ENCODE results near the gene TCOF1.
A peak's percentile ranks its signal among the peaks of the same experiment; 100 is the strongest.
"Not testable (repeated sequence)": the region's sequence is repeated elsewhere in the genome, so short reads cannot be mapped to it uniquely, and the experiment has no call there.

TCOF1 gene

DNA sequence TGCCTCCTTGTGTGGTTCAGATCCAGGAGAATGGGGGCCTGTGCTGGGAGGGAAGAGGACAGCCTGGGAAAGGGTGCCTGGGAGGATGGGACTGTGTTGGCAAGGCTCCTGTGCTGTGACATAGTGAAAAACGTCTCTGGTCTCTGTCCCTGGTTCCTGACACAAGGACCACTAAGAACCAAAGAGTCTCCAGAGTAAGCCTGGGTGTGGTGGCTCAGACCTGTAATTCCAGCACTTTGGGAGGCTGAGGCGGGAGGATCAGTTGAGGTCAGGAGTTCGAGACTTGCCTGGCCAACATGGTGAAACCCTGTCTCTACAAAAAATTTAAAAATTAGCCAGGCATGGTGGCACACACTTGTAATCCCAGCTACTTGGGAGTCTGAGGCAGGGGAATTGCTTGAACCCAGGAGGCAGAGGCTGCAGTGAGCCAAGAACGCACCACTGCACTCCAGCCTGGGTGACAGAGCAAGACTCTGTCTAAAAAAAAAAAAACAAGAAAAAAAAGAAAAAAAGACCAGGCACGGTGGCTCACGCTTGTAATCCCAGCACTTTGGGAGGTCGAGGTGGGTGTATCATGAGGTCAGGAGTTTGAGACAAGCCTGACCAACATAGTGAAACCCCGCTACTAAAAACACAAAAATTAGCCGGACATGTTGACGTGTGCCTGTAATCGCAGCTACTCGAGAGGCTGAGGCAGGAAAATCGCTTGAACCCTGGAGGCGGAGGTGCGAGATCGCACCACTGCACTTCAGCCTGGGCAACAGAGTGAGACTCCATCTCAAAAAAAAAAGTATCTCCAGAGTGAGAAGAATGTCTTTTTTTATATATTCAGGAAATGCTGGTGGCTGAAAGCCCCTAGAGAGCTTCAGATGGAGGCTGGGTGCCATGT lies 56.6 kb downstream of the TCOF1 start:
- DNase-seq (ENCODE audit: low read depth in 1 of 2, low spot score in 1 of 2): not testable (repeated sequence)

DNA sequence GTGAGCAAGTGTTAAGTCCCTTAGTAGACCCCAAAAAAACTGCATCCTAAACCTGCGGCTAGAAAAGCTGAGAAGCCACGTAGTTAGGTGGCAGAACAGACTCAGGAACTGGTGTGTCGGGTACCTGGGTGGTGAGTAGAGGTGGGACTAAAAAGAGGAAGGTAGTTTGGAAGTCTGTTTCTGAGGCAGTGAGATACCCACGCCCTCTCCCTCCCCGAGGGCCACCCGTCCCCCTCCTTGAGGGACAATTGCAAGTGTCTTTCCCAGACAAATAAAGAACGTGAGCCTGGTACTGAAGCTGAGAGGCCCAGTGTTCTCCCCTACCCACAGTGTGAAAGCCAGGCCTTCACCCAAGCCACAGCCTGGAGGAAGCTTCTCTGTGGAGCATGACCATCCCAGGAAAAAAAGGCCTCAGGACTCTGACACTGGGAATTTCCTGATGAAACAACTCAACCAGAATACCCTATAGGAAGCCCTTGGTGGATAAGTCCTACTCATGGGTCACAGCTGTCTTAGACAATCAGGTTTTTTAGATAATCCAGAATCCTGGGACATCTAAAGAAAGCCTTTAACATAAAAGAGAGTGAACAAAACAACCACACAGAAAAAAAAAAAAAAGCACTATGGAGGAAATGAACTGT lies 62.3 kb downstream of the TCOF1 start:
- no peak for DNase-seq (ENCODE audit: low read depth in 1 of 2, low spot score in 1 of 2)

DNA sequence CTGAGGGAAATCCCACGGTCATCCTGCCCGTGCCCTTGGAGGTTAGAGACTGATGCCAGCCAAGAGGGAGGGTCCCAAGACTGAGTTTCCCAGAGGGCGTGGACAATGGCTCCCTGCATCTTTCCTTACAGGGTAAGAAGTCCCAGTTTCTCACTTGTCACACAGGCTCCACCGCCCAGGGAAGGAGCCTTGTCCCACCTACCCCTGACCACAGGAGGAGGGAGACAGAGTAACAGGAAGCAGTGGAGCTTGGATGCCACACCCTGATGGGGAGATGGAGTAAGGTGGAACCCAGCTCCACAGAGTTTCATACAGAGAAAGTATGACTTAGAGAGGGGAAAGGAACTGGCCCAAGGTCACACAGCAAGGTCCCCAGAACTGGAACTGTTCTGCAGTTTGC lies 64.6 kb downstream of the TCOF1 start:
- DNase-seq (ENCODE audit: low read depth in 1 of 2, low spot score in 1 of 2): no peak

DNA sequence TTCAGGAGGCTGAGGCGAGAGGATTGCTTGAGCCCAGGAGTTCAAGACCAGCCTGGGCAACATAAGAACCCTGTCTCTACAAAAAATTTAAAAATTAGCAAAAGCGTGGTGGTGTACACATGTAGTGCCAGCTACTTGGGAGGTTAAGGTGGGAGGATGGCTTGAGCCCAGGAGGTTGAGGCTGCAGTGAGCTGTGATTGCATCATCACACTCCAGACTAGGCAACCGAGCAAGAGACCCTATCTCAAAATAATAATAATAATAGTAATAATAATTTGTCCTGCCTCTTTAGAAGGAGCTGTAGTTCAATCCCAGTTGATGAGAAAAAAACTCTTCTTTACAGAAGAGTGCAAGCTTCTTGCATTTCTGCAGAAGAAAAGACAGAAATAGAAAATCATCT lies 65.3 kb downstream of the TCOF1 start:
- no peak for DNase-seq (ENCODE audit: low read depth in 1 of 2, low spot score in 1 of 2)

DNA sequence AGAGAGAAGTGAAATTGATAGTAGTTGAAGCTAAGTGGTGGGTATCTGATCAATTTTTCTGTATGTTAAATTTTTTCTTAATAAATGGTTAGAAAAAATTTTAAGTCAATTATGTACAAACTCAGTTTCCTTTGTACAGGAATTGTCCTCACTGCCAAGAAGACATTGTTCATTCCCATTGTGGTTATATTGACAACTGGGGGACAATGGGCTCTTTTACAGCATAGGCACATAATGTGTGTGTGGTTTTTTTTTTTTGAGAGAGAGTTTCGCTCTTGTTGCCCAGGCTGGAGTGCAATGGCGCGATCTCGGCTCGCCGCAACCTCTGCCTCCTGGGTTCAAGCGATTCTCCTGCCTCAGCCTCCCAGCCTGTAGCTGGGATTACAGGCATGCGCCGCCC lies 68.7 kb downstream of the TCOF1 start:
- DNase-seq (ENCODE audit: low read depth in 1 of 2, low spot score in 1 of 2): not testable (repeated sequence)

DNA sequence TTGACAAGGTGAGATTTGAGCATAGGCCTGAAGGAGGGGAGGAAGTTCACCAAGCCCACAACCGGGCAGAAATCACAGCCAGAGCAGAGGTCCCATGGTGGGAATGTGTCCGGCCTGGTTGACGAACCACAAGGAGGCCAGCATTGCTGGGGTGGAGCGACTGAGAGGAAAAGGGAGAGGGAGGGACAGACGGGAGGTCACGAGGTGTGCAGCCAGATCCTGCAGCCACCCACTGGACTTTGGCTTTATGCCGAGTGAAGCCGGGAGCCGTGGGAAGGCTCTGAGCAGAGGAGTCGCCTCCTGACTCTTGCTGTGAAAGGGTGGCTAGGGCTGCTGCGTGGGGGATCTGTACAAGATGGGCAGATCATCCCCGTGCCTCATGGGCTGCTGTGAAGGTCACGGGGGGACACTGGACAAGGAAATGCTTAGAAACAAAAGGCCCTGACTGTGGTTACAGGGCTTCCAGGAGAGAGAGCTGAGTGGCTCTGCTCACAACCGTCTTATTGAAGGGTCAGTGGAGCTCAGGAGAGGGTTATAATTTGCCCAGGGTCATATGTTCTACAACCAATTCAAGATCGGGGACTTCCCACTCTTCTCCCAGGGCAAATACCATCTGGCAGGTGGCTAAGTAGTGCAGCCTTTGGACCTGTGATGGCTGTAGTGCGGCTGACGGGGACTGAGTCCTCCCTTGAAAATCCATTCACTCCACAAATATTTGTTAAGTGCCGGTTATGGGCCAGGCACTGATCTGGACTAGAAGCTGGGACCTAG lies 70.8 kb downstream of the TCOF1 start:
- DNase-seq (ENCODE audit: low read depth in 1 of 2, low spot score in 1 of 2): no peak

DNA sequence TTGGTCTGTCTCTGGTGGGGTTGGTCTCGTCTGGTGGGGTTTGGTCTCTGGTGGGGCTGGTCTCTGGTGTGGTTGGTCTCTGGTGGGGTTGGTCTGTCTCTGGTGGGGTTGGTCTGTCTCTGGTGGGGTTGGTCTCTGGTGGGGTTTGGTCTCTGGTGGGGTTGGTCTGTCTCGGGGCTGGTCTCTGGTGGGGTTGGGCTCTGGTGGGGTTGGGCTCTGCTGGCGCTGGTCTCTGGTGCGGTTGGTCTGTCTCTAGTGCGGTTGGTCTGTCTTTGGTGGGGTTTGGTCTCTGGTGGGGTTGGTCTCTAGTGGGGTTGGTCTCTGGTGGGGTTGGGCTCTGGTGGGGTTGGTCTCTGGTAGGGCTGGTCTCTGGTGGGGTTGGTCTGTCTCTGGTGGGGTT lies 71.5 kb downstream of the TCOF1 start:
- DNase-seq (ENCODE audit: low read depth in 1 of 2, low spot score in 1 of 2): no peak

DNA sequence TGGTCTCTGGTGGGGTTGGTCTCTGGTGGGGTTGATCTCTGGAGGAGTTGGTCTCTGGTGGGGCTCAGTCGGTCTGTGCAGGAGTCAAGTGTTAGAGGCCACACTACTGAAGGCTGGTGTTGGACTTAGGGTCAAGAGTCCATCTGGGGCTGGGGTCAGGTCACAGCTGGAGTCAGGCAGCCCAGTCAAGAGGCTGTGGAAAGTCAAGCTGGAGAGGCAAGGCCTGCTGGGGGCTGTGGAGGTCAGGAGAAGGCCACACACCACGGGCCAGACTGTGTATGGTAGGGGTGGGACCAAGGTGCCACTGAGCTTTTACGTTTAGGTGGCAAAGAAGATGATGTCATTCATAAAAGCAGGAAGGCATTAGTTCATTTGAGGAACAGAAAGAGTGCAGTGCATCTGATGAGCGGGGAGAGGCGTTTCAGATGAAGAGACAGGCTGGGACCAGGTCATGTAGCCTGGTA lies 71.9 kb downstream of the TCOF1 start:
- DNase-seq (ENCODE audit: low read depth in 1 of 2, low spot score in 1 of 2): no peak

DNA sequence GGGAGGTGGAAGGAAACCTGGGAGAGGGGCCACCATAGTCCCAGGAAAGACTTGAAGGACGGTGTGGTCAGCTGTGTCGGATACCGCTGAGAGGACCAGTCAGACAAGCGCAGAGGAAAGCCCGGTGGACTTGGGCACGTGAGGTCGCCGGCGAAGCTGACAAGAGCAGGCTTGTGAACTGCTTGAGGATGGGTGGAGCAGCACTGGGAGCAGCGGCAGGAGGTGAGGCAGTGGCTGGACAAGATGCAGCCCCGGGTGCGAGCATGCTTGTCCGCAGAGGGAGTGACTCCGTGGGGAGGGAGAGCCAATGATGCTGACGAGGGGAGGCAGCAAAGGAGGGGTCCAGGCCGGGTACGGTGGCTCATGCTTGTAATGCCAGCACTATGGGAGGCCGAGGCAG lies 73.6 kb downstream of the TCOF1 start:
- no peak for DNase-seq (ENCODE audit: low read depth in 1 of 2, low spot score in 1 of 2)

DNA sequence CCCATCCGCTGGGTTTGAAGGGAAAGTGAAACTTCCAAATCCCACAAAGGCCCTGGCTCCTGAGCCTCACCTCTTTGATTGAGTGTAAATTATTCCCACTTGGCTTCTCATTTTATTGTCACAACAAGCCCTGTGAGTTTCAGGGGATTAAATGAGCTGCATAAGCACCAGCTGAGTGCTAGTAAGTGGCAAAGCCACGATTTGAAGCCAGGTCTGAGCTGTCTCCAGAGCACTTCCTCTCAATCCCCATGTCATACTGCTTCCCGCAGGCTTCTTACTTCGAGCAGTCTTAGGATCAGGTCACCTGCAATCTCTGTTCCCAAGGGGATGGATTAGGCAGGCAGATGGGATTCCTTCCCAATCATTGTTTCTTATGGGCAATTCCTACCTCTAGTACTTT lies 74.1 kb downstream of the TCOF1 start:
- DNase-seq (ENCODE audit: low read depth in 1 of 2, low spot score in 1 of 2): no peak

DNA sequence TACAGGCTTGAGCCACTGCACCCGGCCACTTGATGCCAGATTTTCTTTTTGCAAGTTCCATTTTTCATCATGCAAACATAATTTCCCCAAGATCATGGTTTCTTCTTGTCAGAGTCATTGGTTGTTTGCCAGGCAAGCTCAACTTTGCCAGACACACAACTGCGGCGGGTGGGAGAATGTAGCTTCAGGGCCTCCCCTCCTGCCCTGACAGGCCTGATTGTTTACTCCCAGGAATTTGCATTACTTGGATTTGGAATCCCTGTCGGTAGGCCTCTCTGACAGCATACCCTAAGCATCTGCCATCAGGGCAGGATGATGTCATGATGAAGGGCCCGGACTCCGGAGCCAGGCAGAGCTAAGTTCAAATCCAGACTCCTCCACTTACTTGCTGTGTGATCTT lies 77.0 kb downstream of the TCOF1 start:
- DNase-seq (ENCODE audit: low read depth in 1 of 2, low spot score in 1 of 2): no peak

DNA sequence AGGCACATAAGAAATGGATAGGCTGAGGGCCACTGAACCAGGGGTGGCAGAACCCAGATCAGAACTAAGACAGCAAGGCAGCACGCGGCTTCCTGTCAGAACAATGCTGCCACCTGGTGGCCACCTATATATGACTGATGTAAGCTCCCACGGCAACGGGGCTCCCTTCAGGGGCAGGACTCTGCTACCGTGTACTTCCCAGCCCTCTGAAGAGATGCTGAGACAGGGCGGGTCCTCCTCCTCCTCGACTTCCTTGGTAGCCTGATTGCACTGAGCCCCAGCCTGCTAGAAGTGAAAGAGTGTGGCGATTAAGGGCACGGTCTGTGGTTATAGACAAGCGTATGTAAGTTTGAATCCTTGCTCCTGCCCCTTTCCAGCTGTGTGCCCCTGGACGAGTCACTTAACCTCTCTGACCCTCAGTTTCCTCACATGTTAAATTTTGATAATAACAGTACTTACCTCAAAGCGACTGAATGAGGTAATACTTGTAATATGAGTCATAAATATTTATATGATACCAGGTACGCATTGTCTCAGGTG lies 78.7 kb downstream of the TCOF1 start:
- peak; percentile 76 to 84 for DNase-seq (ENCODE audit: low read depth in 1 of 2, low spot score in 1 of 2)

DNA sequence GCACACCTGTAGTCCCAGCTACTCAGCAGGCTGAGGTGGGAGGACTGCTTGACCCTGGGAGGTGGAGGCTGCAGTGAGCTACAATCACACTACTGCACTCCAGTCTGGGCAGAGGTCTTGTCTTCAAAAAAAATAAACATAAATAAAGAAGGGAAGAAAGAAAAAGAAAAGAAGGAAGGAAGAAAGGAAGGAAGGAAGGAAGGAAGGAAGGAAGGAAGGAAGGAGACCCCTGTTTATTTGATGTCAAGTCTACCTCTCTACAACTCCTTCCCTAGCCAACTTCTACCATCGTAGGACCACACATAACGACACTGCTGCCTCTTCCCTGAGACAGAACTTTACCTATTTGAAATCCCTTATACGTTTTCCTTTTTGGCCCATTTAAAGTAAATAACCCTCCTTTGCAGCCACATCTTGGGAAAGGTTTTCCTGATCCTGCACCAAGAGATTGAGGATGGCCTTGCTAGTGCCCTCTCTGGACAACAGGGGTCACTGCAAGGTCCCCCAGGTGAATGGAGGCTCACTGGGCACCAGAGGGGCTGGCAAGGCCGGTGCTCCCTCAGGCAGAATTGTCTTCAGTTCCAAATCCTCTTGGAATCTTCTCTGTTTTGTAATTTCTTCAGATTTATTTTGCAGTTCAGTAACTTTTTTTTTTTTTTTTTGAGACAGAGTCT lies 81.5 kb downstream of the TCOF1 start:
- no peak for DNase-seq (ENCODE audit: low read depth in 1 of 2, low spot score in 1 of 2)

DNA sequence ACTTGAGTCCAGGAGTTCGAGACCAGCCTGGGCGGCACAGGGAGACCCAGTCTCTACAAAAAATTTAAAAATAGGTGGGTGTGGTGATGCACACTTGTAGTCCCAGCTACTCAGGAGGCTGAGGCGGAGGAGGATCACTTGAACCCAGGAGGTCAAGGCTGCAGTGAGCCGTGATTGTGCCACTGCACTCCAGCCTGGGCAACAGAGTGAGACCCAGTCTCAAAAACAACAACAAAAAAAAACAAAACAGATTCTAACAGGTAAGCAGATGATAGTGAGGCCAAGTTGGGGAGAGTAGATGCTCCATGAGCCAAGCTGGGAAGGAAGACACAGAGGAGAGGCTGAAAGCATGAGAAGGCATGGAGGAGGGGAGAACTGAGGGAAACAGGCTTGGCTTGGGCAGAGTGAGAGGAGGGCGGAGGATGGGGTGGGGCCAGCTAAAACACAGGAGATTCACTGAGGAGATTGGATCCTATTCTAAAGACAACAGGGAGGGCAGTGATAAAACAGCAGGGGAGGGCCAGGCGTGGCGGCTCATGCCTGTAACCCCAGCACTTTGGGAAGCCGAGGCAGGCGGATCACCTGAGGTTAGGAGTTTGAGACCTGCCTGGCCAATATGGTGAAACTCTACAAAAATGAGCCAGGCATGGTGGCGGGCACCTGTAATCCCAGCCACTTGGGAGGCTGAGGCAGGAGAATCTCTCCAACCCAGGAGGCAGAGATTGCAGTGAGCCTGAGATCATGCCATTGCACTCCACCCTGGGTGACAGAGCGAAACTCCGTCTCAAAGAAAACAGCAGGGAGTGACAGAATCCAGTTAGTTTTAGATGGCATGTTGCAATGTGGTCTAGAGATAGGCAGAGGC lies 83.7 kb downstream of the TCOF1 start:
- DNase-seq (ENCODE audit: low read depth in 1 of 2, low spot score in 1 of 2): no peak

DNA sequence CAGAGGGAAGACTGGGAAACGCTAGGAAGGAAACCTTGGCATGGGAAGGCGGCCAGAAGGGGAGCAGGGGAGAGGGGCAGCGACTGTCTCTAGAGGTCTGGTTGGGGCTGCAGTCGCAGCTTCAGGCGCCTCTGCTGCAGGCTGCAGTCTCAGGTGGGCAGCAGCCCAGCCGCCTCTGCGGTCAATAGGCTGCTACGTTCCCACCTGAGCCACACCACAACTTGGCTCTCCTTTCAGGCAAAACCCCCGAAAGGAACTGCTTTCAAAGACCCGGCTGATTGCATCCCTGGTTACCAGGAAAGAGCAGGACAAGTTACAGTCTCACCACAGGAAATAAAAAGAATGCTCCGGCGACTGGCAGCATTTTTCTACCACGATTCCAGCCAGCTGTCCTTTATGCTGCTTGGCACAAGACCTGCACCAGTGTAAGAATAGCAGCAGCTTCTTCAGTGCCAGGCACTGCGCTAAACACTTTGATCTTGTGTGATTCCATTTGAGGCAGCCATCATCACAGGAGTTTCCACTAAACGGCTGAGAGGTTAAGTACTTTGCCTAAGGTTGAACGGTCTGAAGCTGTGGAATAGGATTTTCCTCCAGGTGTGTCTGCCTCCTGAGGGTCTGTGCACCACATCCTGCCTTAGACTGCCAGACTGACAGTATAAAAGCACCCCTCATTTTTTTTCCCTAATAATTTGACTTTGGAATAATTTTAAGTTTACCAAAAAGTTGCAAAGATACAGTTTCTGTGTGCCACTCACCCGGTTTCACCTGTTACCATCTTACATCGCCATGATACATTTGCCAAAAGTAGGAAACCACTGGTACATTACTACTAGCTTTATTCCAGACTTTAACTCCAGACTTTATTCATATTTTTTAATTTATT lies 84.6 kb downstream of the TCOF1 start:
- no peak for DNase-seq (ENCODE audit: low read depth in 1 of 2, low spot score in 1 of 2)

DNA sequence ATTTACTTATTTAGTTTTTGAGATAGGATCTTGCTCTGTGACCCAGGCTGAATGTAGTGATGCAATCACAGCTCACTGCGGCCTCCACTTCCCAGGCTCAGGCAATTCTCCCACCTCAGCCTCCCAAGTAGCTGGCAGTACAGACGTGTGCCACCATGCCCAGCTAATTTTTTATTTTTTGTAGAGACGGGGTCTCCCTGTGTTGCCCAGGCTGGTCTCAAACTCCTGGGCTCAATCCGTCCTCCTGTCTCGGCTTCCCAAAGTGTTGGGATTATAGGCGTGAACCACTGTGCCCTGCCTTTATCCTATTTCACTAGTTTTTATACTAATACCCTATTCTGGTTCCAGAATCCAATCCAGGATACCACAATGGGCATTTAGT lies 85.2 kb downstream of the TCOF1 start:
- DNase-seq (ENCODE audit: low read depth in 1 of 2, low spot score in 1 of 2): no peak

DNA sequence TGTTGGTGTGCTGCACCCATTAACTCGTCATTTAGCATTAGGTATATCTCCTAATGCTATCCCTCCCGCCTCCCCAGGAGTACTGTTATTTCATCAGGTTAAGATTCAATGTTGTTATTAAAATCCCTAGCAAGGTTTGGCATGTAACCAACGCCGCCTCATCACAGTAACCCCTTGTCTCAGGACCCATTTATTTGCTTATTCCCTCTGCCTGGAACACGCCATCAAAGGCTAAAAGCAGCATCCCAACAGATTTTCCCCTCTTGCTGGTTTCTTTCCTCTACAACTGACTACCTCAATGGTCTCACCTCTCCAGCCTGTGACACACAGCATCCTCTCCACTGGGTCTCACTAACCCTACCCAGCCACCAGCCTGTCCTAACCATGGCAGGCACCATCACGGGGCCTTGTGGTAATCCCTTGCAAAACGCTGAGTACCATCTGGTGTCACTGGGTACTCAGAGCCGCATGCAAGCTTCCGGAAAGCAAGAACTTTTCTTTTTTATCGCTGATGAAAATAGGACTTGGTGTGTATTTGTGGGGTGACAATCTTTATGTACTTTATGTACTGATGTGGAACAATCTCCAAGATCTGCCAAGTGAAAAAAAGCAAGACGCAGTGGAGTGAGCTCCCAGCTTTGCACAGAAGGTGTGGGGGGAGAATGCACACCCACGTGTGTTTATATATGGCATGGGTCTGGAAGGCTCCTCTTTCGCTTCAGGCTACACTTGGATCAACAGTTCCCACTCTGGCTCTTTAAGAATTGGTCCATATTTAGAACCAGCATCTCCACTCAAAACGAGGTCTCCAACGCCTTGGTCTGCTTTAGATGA lies 86.0 kb downstream of the TCOF1 start:
- no peak for DNase-seq (ENCODE audit: low read depth in 1 of 2, low spot score in 1 of 2)

DNA sequence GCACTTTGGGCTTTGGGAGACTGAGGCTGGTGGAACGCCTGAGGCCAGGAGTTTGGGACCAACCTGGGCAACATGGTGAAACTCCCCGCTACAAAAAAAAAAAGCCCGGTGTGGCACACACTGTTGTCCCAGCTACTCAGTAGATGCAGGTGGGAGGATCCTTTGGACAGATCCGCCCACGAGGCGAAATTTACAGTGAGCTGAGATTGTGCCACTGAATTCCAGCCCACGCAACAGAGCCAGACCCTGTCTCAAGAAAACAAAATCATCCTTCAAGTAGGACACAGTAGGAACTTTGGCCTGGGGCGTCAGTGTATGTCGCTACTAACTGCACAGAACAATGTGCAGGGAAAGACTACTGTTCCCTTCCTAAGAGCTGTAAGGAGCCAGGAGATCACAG lies 87.3 kb downstream of the TCOF1 start:
- no peak for DNase-seq (ENCODE audit: low read depth in 1 of 2, low spot score in 1 of 2)

All from stimulated activated CD4-positive, alpha-beta T cell treated with anti-CD3 and anti-CD28 coated beads, Interleukin-15, amount 100 ng/mL, for 1 hour (primary cell).